Activated CD8-positive, alpha-beta T cell treated with anti-CD3 and anti-CD28 coated beads for 36 hours (primary cell): ENCODE results near the gene RAD51B. TPM values are rescaled to one million over a fixed set of nuclear protein-coding genes. Genes with fewer than 3 reads are reported as not detected.
"Not testable (repeated sequence)": the region's sequence is repeated elsewhere in the genome, so short reads cannot be mapped to it uniquely, and the experiment has no call there.

Experiments used
- ATAC-seq: fragments of 200-7000 bp; cut with Tn5 transposase; one replicate; pipeline ENCODE4 v1.10.0; 2021; ENCODE audit warnings: mild to moderate bottlenecking, moderate library complexity
- CTCF ChIA-PET: fragments of 350-600 bp; sonication (Branson Sonifier 250); formaldehyde crosslinking; loops from one replicate; lab custom pipeline; 2021; ENCODE audit warnings: antibody characterized with exemption; lab: Charles Lee
- POLR2A ChIA-PET: fragments of 350-600 bp; sonication (Branson Sonifier 250); formaldehyde crosslinking; loops from one replicate; lab custom pipeline; 2021; ENCODE audit warnings: antibody characterized with exemption; lab: Charles Lee
- DNase-seq: peaks from one replicate; pipeline ENCODE4 v3.0.0-alpha.2; 2020
- H3K27ac Mint-ChIP-seq: one replicate; pipeline ENCODE4 v1.8.0; 2021; ENCODE audit warnings: mild to moderate bottlenecking, mixed read lengths
- H3K27me3 Mint-ChIP-seq: one replicate; pipeline ENCODE4 v1.8.0; 2021; ENCODE audit warnings: mixed read lengths
- H3K36me3 Mint-ChIP-seq: one replicate; pipeline ENCODE4 v1.8.0; 2021; ENCODE audit warnings: low read depth, mixed read lengths
- H3K4me1 Mint-ChIP-seq: one replicate; pipeline ENCODE4 v1.8.0; 2021; ENCODE audit warnings: low read depth, mixed read lengths
- H3K4me3 Mint-ChIP-seq: one replicate; pipeline ENCODE4 v1.8.0; 2021; ENCODE audit warnings: mild to moderate bottlenecking, moderate library complexity, mixed read lengths
- H3K9me3 Mint-ChIP-seq: one replicate; pipeline ENCODE4 v1.8.0; 2021; ENCODE audit warnings: mixed read lengths
- CTCF ChIP-seq: fragments of 200-600 bp; IDR thresholded peaks from one replicate; pipeline ENCODE4 v1.8.0; 2022; ENCODE audit warnings: antibody characterized with exemption, mild to moderate bottlenecking
- intact Hi-C: fragments of 100-400 bp; cut with micrococcal nuclease; formaldehyde crosslinking; loops from one replicate; pipeline ENCODE4 v1.10.0; 2022
- total RNA-seq, 2 experiments: library from RNA; stranded (reverse); gene quantifications; one replicate each; pipeline ENCODE4 v1.2.3, GENCODE V29; 2021

Gene RAD51B
- total RNA-seq, 2 experiments from 2014 or later: 38.2 to 40.6 TPM

GRCh38 chr14:68040633-68041369 lies 221.2 kb downstream of the RAD51B start:
- Mint-ChIP-seq H3K9me3 (no peaks in the 10 kb centered on the region), H3K27ac (no peak overlapping the region), H3K4me3 (no peak overlapping the region), H3K4me1 (no peaks in the 10 kb centered on the region), H3K27me3 (no peaks in the 10 kb centered on the region), H3K36me3 (peaks cover 2% of the 10 kb centered on the region)
- CTCF ChIA-PET: interaction anchor here (1.2 to 1.5 kb wide), 2 partner anchors 46 to 107 kb away, joined by 3 to 4 read pairs; no protein-coding TSS in a partner anchor
- POLR2A ChIA-PET: interaction anchor here (0.6 kb wide), 1 partner anchor 604 kb away, joined by 3 read pairs; no protein-coding TSS in a partner anchor
- TF ChIP-seq CTCF: no peak
- no peak for ATAC-seq
- intact Hi-C loops: no loop called here
- no peak for DNase-seq

GRCh38 chr14:68041876-68042354 lies 222.3 kb downstream of the RAD51B start:
- POLR2A ChIA-PET: no interaction called here
- H3K27me3 Mint-ChIP-seq: no peaks in the 10 kb centered on the region
- ATAC-seq (no peak), DNase-seq (no peak)
- no peaks in the 10 kb centered on the region for H3K9me3 Mint-ChIP-seq
- no peaks in the 10 kb centered on the region for H3K4me1 Mint-ChIP-seq
- CTCF ChIA-PET: no interaction called here
- TF ChIP-seq CTCF: no peak
- no peak overlapping the region for H3K27ac Mint-ChIP-seq
- intact Hi-C loops: no loop called here
- H3K36me3 Mint-ChIP-seq: peaks cover 2% of the 10 kb centered on the region
- no peak overlapping the region for H3K4me3 Mint-ChIP-seq

GRCh38 chr14:68042586-68043210 lies 223.1 kb downstream of the RAD51B start:
- intact Hi-C loops: no loop called here
- Mint-ChIP-seq H3K27me3 (no peaks in the 10 kb centered on the region), H3K4me1 (no peaks in the 10 kb centered on the region), H3K4me3 (no peak overlapping the region), H3K36me3 (peaks cover 2% of the 10 kb centered on the region), H3K27ac (no peak overlapping the region), H3K9me3 (no peaks in the 10 kb centered on the region)
- TF ChIP-seq CTCF: no peak
- ATAC-seq (no peak), DNase-seq (no peak)
- POLR2A ChIA-PET: no interaction called here
- CTCF ChIA-PET: no interaction called here

GRCh38 chr14:68043752-68044151 lies 224.2 kb downstream of the RAD51B start:
- peaks cover 2% of the 10 kb centered on the region for H3K9me3 Mint-ChIP-seq
- ChIA-PET POLR2A (no interaction called here), CTCF (no interaction called here)
- intact Hi-C loops: no loop called here
- no peak overlapping the region for H3K27ac Mint-ChIP-seq
- H3K36me3 Mint-ChIP-seq: peaks cover 4% of the 10 kb centered on the region
- H3K27me3 Mint-ChIP-seq: no peaks in the 10 kb centered on the region
- no peak overlapping the region for H3K4me3 Mint-ChIP-seq
- no peak for TF ChIP-seq CTCF
- no peaks in the 10 kb centered on the region for H3K4me1 Mint-ChIP-seq
- DNase-seq: no peak
- ATAC-seq: no peak

- CTCF ChIA-PET: no interaction called here
- TF ChIP-seq CTCF: no peak
- ATAC-seq: no peak
- intact Hi-C loops: no loop called here
- POLR2A ChIA-PET: interaction anchor here (0.6 kb wide), 1 partner anchor 870 kb away, joined by 3 read pairs; no protein-coding TSS in a partner anchor
- no peaks in the 10 kb centered on the region for H3K4me1 Mint-ChIP-seq
- H3K27ac Mint-ChIP-seq: no peak overlapping the region
- no peaks in the 10 kb centered on the region for H3K27me3 Mint-ChIP-seq
- no peak overlapping the region for H3K4me3 Mint-ChIP-seq
- peaks cover 6% of the 10 kb centered on the region for H3K36me3 Mint-ChIP-seq
- no peak for DNase-seq
- H3K9me3 Mint-ChIP-seq: peaks cover 2% of the 10 kb centered on the region
These were observed 228.3 kb downstream of the RAD51B start for GRCh38 chr14:68047906-68048305.

GRCh38 chr14:68048815-68049214 lies 229.2 kb downstream of the RAD51B start:
- H3K4me1 Mint-ChIP-seq, DNase-seq, intact Hi-C loops, H3K36me3 Mint-ChIP-seq, POLR2A ChIA-PET, H3K4me3 Mint-ChIP-seq, H3K9me3 Mint-ChIP-seq, H3K27ac Mint-ChIP-seq, H3K27me3 Mint-ChIP-seq, ATAC-seq: not testable (repeated sequence)
- CTCF ChIA-PET: interaction anchor here (1.3 kb wide), 1 partner anchor 115 kb away, joined by 3 read pairs; no protein-coding TSS in a partner anchor
